Measurements from ENCODE around the gene CMYA5.
"Not testable (repeated sequence)": the region's sequence is repeated elsewhere in the genome, so short reads cannot be mapped to it uniquely, and the experiment has no call there.

The CMYA5 gene

DNA sequence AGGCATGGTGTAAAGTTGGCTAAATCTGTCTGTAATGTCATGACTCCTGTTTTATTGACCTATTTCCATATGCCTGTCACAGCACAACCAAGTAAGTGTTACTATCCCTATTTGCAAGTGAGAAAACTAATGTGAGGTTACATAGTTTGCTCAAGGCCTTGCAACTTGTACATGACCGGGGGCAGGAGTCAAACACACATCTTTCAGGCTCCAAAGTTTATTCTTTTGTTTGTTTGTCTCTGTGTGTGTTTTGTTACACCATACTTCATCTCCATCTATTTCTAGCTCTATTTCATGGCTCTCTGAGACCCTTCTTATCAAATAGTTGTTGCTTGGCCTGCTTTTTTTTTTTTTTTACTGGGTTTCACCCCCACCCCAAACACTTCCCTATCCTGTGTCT lies 70.2 kb downstream of the CMYA5 start:
- ATAC-seq: no peak; the same call in 2 of the 3 replicates
- TF ChIP-seq RARB (CRISPR knock-in tag; IDR thresholded peaks at IDR 0.05): no peak
- no peak for TF ChIP-seq GLIS3 (CRISPR knock-in tag; IDR thresholded peaks at IDR 0.05)
- TF ChIP-seq CSDC2 (CRISPR knock-in tag; IDR thresholded peaks at IDR 0.05): no peak
- no peak for TF ChIP-seq OSR1 (CRISPR knock-in tag; IDR thresholded peaks at IDR 0.05)
- TF ChIP-seq TCF4 (CRISPR knock-in tag; IDR thresholded peaks at IDR 0.05; ENCODE audit: borderline replicate concordance): no peak
- TF ChIP-seq ZNF70 (CRISPR knock-in tag; IDR thresholded peaks at IDR 0.05): no peak
- TF ChIP-seq ZFP3 (CRISPR knock-in tag; IDR thresholded peaks at IDR 0.05): no peak
- TF ChIP-seq ZFP30 (CRISPR knock-in tag; IDR thresholded peaks at IDR 0.05): no peak
- TF ChIP-seq SNAI2 (CRISPR knock-in tag; IDR thresholded peaks at IDR 0.05): no peak
- no peak for TF ChIP-seq CSRNP3 (CRISPR knock-in tag; IDR thresholded peaks at IDR 0.05)
- no peak for TF ChIP-seq PPARA (CRISPR knock-in tag; IDR thresholded peaks at IDR 0.05; ENCODE audit: borderline replicate concordance)
- TF ChIP-seq, protein P1, sequence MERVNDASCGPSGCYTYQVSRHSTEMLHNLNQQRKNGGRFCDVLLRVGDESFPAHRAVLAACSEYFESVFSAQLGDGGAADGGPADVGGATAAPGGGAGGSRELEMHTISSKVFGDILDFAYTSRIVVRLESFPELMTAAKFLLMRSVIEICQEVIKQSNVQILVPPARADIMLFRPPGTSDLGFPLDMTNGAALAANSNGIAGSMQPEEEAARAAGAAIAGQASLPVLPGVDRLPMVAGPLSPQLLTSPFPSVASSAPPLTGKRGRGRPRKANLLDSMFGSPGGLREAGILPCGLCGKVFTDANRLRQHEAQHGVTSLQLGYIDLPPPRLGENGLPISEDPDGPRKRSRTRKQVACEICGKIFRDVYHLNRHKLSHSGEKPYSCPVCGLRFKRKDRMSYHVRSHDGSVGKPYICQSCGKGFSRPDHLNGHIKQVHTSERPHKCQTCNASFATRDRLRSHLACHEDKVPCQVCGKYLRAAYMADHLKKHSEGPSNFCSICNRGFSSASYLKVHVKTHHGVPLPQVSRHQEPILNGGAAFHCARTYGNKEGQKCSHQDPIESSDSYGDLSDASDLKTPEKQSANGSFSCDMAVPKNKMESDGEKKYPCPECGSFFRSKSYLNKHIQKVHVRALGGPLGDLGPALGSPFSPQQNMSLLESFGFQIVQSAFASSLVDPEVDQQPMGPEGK (CRISPR knock-in tag; IDR thresholded peaks at IDR 0.05; ENCODE audit: borderline replicate concordance): no peak
- TF ChIP-seq TOX (CRISPR knock-in tag; IDR thresholded peaks at IDR 0.05; ENCODE audit: borderline replicate concordance): no peak
- TF ChIP-seq, protein P2, sequence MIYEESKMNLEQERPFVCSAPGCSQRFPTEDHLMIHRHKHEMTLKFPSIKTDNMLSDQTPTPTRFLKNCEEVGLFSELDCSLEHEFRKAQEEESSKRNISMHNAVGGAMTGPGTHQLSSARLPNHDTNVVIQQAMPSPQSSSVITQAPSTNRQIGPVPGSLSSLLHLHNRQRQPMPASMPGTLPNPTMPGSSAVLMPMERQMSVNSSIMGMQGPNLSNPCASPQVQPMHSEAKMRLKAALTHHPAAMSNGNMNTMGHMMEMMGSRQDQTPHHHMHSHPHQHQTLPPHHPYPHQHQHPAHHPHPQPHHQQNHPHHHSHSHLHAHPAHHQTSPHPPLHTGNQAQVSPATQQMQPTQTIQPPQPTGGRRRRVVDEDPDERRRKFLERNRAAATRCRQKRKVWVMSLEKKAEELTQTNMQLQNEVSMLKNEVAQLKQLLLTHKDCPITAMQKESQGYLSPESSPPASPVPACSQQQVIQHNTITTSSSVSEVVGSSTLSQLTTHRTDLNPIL (CRISPR knock-in tag; IDR thresholded peaks at IDR 0.05; ENCODE audit: low read depth): no peak
- TF ChIP-seq ZNF565 (CRISPR knock-in tag; conservative IDR thresholded peaks at IDR 0.05; ENCODE audit: low read depth): no peak
- no peak for TF ChIP-seq ESRRG (CRISPR knock-in tag; IDR thresholded peaks at IDR 0.05)
- TF ChIP-seq ARNTL (CRISPR knock-in tag; IDR thresholded peaks at IDR 0.05; ENCODE audit: borderline replicate concordance, low read depth): no peak

DNA sequence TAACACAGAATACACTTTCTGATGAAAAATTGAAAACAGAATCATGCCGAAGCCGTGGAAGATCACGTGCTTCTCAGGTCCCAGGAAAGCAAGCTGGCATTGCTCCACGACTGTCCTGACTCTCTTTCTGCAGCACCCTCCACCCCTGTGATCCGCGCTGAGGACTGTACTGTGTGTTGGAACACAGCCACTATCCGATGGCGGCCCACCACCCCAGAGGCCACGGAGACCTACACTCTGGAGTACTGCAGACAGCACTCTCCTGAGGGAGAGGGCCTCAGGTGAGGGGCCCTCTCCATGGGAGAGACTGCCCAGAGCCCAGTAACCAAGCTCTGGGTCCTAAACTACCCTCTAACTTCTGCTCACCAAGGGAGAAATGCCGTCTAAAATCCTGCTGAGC lies 73.3 kb downstream of the CMYA5 start:
- ATAC-seq: no peak
- TF ChIP-seq OSR1 (CRISPR knock-in tag; IDR thresholded peaks at IDR 0.05) (no peak), RARB (CRISPR knock-in tag; IDR thresholded peaks at IDR 0.05) (no peak), ISL1 (CRISPR knock-in tag; IDR thresholded peaks at IDR 0.05) (no peak), GLIS3 (CRISPR knock-in tag; IDR thresholded peaks at IDR 0.05) (no peak), POU6F1 (CRISPR knock-in tag; IDR thresholded peaks at IDR 0.05; ENCODE audit: borderline replicate concordance, low read depth) (no peak), ZNF565 (CRISPR knock-in tag; conservative IDR thresholded peaks at IDR 0.05; ENCODE audit: low read depth) (no peak), ESRRG (CRISPR knock-in tag; IDR thresholded peaks at IDR 0.05) (no peak)

- ATAC-seq: not testable (repeated sequence)
Observed at GRCh38 chr5:79764147-79764546, 74.5 kb downstream of the CMYA5 start.

GRCh38 chr5:79771387-79771786 lies 81.8 kb downstream of the CMYA5 start:
- peak; percentile 67 for ATAC-seq
- peak; percentile 36; the same call in 1 of the 2 replicates for TF ChIP-seq ISL1 (CRISPR knock-in tag; IDR thresholded peaks at IDR 0.05)
- TF ChIP-seq, protein P1 (CRISPR knock-in tag; IDR thresholded peaks at IDR 0.05; ENCODE audit: borderline replicate concordance): no peak

DNA sequence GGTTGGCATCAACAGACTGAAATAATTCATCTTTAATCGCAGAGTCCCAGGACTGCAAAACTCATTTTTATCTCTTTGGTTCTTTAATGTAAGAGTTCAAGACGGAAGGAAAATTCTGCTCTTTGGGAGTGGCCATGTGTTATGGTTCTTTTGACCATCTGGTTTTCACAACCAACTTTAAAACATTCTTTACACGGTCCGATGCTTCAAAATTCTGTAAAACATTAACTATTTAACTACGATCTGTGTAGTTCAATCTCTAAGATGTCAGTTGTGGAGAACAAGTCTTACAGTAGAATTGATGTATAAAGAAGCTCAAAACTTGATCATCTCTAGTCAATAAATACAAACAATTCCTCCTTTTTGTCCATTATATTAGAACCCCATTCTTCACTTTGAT lies 83.0 kb downstream of the CMYA5 start:
- no peak for ATAC-seq
- TF ChIP-seq ZNF565 (CRISPR knock-in tag; conservative IDR thresholded peaks at IDR 0.05; ENCODE audit: low read depth): no peak
- no peak for TF ChIP-seq SNAI2 (CRISPR knock-in tag; IDR thresholded peaks at IDR 0.05)
- TF ChIP-seq CSDC2 (CRISPR knock-in tag; IDR thresholded peaks at IDR 0.05): no peak
